Epidermal melanocyte (primary cell): ENCODE results near the gene ZNF134.
A peak's percentile ranks its signal among the peaks of the same experiment; 100 is the strongest.

Experiments
- DNase-seq: peaks from one replicate; pipeline ENCODE4 v3.0.0; 2011; ENCODE audit warnings: low spot score; ENCODE audit not compliant: insufficient read length

Gene ZNF134

GRCh38 chr19:57637379-57637778, 23.3 kb downstream of the ZNF134 start:
- no peak for DNase-seq

- no peak for DNase-seq
These were observed 27.7 kb downstream of the ZNF134 start for GRCh38 chr19:57641715-57642234.

GRCh38 chr19:57642396-57643046, 28.5 kb downstream of the ZNF134 start:
- no peak for DNase-seq

- no peak for DNase-seq
These were observed 29.7 kb downstream of the ZNF134 start for GRCh38 chr19:57643734-57644133.

- no peak for DNase-seq
These were observed 34.4 kb downstream of the ZNF134 start for GRCh38 chr19:57648331-57649003.

GRCh38 chr19:57651654-57651996, 37.6 kb downstream of the ZNF134 start:
- no peak for DNase-seq

- no peak for DNase-seq
These were observed 39.6 kb downstream of the ZNF134 start for GRCh38 chr19:57653689-57654088.

- DNase-seq = no peak
These were observed 41.4 kb downstream of the ZNF134 start for GRCh38 chr19:57655443-57655842.

GRCh38 chr19:57656346-57656745, 42.3 kb downstream of the ZNF134 start:
- DNase-seq = no peak

- peak; percentile 35 for DNase-seq
These were observed 50.5 kb downstream of the ZNF134 start for GRCh38 chr19:57664269-57665127.

GRCh38 chr19:57665261-57665806, 51.3 kb downstream of the ZNF134 start:
- DNase-seq = no peak

GRCh38 chr19:57667228-57667627, 53.2 kb downstream of the ZNF134 start:
- DNase-seq = no peak

GRCh38 chr19:57668635-57669034, 54.6 kb downstream of the ZNF134 start, which contains the start of gene ZSCAN4:
Gene ZSCAN4, plus strand, starts transcription at chr19:57668935. Its CDS starts 7,211 bp downstream, at chr19:57676146.
- DNase-seq = no peak

- no peak for DNase-seq
These were observed 57.3 kb downstream of the ZNF134 start for GRCh38 chr19:57671124-57671895.

GRCh38 chr19:57672466-57672865, 58.4 kb downstream of the ZNF134 start:
- DNase-seq = no peak
